Neural progenitor cell (in vitro differentiated cells): Measurements from ENCODE around the gene NAP1L4.

Source experiments
- CTCF ChIP-seq: fragments of 200-600 bp; sonication (generic); IDR thresholded peaks from 2 replicates; pipeline ENCODE4 v1.5.1; 2017; ENCODE audit warnings: antibody characterized with exemption, mild to moderate bottlenecking
- EZH2 ChIP-seq: fragments of 200-600 bp; sonication (generic); IDR thresholded peaks from 2 replicates; pipeline ENCODE4 v1.6.1; 2017; ENCODE audit warnings: antibody characterized with exemption, mild to moderate bottlenecking, moderate library complexity
- EZH2phosphoT487 ChIP-seq: fragments of 200-600 bp; sonication (generic); IDR thresholded peaks from 2 replicates; pipeline ENCODE4 v1.6.1; 2017; ENCODE audit warnings: antibody characterized with exemption

GRCh38 chr11:2922655-2923054 is 69.5 kb downstream of the NAP1L4 start:
- TF ChIP-seq CTCF (no peak), EZH2 (no peak), EZH2phosphoT487 (no peak)
